GM19455 (cell line): Measurements from ENCODE around the gene ST6GALNAC3.

Source experiments
- ATAC-seq: cut with Tn5 transposase; IDR thresholded peaks from one replicate; pipeline ENCODE4 v1.9.1; 2021; ENCODE audit not compliant: unreplicated experiment

Gene ST6GALNAC3

DNA sequence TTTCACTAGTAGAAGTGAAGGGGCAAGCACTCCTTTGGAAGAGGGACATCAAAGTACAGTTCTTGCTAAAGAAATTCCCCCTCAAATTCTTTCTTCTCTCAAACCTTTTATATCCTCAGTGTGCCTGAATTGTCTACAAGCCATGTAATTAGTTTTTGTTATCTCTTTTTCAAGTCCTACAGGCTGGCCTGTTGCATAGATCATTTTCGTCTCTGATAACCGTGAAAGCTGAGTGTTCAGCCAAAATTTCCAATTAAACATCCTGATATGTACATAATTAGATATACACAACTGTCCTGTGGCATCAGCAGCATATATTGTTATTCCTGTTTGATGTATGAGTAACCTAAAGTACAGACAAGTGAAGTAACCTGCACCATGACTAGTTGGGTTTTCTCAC, 417.2 kb downstream of the ST6GALNAC3 start:
- no peak for ATAC-seq

DNA sequence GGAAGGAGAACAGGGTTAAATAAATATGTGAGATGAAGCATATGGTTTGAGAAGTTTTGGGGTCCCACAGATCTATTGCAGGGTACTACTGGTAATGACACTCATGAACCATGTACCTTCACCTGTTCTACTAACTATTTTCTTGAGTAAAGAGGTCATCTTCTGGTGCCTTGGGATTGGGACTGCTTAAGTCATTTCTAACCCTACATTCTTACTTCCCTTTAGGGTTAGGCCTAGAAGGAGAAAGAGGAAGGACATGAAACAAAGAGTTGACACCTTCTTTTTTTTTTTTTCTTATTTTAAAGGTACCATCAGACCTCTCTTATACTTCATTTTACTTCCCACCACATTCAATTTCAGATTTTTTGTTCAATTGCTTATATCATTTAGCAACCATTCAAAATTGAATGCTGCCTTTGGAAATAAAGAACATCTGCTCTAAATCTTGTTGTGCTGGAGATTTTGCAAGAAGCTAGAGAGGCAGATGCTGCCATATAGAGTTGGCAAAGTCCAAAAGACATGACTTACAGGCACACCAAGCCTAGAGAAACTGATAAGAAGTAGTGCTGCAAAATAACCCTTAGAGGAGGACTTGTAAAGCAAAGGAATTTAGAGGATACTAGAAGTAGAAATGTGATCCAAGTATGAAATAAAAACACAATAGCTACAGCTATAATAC, 418.3 kb downstream of the ST6GALNAC3 start:
- ATAC-seq, result no peak

DNA sequence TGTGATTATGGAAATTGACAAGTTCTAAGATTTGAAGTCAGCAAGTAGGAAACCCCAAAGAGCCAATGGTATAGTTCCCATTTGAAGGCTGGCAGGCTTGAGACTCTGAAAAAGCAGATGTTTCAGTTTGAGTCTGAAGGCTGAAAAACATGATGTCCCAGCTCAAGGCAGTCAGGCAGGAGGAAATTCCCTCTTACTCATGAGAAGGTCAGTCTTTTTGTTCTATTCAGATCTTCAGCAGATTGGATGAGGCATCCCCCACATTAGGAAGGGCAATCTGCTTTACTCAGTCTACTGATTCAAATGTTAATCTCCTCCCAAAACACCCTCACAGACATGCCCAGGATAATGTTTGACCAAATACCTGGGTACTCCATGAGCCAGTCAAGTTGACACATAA, 420.3 kb downstream of the ST6GALNAC3 start:
- ATAC-seq, result peak; percentile 69

DNA sequence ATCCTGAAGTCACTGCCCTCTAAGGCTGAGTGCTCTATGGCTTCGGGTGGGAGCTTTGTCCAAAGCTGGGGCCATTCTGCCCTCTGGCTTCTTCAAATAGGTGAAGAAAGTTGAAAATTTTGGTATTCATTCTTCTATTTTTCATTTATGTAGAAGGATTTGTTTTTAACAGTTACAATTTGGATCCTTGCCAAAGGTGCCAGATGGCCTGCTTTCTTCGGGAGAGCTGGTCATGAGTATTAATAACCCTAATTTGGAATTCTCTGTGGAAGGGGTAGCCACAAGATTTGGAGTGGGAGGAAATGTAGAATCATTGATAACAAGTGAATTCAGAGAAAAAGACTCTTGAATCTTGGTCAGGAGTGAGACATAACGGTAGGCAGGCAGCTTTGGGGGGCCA, 422.3 kb downstream of the ST6GALNAC3 start:
- ATAC-seq, result no peak

DNA sequence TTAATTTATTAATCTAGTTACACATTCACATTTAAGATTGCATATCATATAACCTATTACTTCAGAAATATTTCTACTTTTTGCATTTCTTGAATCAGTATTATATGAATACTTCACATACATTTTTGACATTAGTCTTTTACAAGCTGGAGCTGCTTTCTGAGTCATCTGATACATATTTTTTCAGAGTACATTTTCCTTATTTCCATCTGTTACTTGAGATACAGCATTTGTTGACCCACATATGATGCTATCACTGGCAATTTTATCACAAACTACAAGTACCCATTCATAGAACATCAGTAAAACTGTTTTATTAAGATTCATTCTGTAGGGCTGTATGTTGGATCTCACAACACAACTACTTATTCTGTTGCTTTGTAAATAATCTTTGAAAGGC, 425.6 kb downstream of the ST6GALNAC3 start:
- ATAC-seq, result no peak

DNA sequence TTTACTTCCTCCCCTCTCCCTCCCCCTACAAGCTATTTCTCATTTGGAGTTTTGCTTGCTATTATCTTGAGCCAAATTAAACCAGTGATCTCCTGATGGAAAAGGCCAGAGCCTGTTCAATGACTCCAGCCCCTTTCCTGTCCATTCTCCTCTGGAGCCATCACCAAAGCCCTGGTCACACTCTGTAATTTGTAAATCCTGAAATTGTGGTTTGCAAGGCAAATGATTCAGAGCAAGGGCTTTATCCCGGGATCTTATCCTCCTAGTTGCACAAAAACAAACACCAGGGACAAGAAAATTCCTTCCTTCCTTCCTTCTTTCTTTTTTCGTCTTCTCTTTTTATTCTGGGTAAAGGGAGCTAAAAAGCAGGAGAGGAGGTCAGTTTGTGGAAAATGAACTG, 426.6 kb downstream of the ST6GALNAC3 start:
- no peak for ATAC-seq

DNA sequence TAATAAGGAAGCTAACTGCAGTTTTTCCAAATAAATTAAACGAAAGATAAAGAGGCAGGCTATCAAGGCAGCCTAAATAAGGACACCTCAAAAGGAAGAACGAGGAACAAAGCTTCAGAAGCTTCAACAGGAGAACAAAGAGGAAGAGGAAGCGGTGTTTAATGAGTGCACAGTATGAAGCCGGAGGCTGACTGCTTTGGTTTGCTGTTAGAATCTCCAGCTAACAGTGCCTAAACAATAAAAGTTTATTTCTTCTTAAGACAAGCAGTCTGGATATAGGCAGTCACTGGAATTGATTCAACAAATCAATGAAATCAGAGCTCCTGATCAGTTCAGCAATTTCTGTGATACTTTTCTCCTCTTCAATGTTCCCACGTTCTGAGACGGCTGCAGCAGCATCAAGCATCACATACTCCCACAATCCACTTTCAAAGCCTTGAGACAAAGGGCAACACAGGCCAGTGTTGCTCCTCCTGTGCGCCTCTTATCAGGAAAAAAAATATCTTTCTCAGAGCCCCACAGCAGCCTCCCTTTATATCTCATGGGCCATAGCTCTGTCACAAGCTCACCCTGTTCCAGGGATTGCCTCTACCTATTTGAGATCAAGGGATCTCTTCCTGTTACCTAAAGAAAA, 427.2 kb downstream of the ST6GALNAC3 start:
- no peak for ATAC-seq

DNA sequence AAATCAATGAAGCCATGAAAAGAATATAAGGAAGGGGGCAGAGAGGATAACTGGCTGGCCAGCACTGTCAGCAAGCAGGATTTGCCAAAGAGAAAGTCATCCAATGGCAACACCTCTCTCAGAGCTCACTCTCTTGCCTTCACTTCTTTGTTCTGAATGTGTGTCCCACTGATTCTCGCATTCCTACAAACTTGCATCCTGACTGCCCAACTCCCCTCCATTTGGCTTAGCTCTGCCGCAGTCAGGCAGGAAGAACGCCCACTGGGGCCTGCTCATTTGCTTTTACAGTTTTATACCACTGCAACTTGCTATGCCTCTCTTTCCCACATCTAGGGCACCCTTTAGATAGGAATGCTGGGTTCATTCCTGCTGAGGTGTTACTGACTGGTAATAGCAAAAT, 428.6 kb downstream of the ST6GALNAC3 start:
- ATAC-seq, result no peak

DNA sequence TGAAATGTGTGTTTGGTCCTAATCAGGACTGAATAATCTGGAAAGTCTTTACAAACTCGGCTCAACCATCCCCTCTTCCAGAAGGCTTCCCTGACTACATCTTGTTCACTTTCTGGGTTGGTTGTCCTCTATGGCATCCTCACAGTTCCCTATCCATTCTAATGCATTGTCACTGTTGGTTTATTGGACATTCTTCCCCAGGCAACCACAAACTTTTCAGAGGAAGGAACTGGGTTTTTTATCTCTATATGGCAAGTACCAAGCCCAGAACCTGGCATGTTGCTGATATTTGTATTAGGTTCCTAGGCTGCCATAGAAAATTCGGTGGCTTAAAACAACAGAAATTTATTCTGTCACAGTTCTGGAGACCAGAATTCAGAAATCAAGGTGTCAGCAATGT, 429.2 kb downstream of the ST6GALNAC3 start:
- no peak for ATAC-seq

DNA sequence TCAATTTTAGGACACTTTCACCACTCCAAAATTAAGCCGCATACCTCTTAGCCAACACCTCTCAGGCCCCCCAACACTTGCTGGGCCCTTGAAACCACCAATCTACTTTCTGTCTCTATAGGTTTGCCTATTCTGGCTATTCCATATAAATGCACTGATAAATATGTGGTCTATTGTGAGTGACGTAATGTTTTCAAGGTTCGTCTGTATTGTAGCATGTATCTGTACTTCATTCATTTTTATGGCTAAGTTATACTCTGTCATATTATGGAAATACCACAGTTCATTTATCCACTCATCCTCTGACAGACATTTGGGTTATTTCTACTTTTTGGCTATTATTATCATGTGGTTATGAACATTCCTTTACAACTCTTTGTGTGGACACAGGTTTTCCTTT, 432.8 kb downstream of the ST6GALNAC3 start:
- ATAC-seq, result no peak

DNA sequence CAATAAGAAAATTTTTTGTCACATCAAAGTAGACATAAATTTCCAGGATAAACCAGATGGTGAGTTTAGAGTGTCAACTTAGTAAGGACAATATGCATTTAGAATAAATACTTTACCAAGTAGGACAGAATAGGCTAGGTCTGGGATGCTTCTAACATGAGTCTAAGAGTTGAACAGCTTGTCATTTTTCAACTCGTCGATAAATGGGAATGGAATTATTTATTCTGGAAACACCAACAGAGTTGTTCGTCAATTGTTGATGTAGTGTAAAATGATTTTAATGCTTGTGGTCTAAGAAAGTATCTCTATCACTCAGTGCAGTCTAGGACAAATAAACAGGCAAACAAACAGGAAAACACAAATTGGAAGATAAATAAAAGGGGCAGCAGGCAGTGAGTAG, 434.3 kb downstream of the ST6GALNAC3 start:
- ATAC-seq, result no peak

DNA sequence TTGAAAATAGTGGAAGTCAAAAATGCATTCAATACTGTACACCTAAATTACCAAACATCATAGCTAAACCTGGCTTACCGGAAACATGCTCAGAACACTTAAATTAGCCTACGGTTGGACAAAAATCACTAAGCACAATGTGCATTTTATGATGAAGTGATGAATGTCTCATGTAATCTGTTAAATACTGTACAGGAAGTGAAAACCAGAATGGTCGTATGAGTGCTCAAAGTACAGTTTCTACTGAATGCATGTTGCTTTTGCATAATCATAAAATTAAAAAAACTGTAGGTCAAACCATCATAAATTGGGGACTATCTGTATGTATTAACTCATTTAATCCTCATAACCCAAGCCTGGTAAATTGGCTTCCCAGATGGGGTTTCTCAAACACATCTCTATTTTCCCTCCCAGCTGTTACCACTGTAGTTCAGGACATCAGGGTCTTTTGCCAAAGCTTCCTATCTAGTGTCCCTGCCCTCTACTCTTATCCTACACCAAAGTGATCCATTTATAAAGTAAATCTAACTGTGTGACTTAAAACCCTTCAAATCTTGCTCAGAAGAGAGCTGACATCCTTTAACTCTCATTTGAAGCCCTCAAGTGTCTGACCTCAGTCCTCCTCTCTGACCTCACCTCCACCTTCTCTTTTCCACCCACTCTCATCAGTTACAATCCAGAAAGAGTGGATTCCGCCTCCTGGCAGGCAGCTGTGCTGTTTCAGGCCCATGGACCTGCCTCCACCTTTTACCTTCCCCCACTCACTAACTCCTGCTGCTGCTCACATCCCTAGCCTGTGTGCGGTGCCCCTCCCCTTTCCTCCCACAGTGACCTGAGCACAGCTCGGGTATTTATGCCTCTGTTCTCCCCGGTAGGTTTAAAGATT, 436.4 kb downstream of the ST6GALNAC3 start:
- no peak for ATAC-seq

DNA sequence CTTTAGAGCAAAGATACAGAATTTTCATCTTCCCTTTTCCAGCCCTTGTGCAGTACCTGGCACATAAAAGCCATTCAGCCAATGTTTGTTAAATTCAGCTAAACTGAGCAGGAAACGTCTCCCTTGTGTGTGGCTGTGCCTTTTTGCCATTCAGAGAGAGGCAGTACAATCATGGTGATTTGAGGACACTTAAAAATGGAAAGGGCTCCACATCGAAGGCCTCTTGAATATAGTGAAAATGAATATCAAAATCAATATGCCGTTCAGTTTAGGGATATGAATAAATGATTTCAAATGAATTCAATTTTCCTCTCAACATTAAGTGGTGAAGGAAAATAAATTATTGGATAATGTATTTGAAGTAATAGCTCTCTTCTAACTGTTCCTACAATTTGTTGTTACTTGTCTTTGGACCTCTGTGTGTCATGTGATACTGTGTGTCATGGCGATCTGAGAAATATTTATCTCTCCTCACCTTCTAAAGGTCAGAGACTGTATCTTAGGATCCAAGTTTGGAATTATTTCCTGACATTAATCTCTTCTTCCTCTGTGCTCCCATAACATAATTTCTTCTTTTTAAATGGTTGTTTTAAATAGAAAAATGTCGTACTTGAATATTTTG, 437.1 kb downstream of the ST6GALNAC3 start:
- no peak for ATAC-seq

DNA sequence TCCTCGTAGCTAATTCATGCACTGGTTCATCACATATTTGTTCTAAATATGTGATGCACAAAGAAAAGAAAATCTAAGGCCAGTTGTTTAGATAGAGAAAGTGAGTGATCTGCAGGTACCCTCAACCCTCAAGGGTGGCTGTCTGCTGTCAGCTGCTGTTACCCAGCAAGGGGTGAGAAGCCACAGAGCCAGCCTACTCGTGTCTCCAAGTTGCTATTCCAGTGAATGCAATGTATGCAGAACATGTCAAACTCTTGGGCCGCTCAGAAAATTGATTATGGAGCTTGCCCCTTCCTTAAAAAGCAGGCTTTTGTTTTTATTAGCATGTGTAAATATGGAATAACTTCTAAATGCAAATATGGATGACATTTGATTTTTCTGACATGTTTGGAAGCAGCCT, 456.4 kb downstream of the ST6GALNAC3 start:
- no peak for ATAC-seq

DNA sequence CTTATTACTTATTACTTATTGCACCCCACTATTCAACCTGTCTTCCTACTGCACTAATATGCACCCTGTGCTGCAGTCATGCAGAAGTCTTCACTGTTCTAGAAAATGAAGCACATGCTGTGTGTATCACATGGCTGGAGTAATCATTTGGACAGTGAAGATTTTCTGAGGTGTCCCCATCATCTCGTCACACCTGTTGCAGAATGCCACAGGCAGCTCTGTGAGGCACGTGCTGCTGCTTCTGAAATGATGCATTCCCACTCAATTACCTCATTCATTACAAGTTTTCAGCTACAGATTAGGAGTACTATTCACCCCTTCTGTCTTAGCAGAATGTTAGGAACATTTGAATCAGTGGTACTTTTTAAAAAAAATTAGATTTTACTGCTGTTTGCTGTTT, 467.1 kb downstream of the ST6GALNAC3 start:
- no peak for ATAC-seq

DNA sequence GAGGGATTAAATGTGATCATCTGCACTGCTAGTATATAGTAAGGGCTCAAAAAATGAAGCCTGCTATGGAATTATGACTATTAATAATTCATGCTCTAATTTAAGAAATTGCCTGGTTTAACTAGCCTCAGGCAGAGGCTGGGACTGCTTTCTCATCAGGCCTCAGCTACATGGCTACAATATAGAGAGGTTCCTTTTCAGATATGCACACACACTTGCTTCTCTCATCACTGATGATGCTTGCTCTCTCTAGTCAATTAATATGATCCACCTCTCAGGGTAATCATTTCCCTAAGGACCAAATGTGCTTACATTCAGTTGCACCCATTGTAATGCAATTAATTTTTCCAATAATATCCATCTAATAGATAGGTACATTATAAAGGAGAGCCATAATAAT, 467.8 kb downstream of the ST6GALNAC3 start:
- ATAC-seq, result no peak

DNA sequence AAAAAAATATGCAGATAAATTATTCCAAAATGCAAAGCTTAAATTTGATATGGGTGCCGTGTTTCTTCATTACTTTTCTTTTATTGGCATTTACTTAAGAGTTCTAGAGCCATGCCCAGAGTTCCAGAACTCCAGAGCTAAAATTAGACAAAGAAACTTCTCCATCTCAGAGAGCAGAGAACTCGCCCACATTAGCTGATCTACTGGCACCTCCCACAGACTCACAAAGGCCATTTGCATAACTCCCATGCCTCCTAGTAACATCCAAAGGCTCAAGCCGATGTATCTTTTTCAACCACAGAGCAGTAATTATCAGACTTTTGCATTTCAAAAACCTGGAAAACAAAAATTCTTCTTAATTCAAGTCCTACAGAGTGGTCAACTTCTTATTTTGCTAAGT, 468.9 kb downstream of the ST6GALNAC3 start:
- no peak for ATAC-seq

DNA sequence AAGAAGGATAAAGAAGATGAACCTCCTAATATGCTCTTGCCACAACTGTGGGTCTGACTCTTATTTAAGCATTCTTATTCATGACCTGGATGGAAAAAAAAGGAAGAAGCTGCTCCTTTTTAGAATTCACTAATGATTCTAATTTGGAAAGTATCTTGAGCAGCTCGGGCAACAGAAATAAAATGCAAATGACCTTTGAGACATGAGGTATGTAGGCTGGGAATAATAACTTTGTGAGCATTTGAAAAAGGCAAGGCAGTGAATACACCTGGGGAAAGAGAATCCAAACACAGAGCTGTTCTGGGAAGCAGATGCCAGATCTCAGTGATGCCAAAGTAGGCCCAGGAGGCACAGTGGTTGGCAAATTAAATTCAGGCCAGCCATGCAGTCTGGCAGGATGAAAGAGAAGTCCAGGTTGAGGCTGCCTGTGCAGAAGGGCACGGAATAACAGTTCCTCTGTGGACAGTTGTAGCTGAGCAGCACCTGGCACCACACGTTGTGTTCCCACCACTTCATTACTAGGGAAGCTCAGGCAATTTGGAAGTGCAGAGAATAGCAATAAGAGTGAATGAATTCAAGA, 471.9 kb downstream of the ST6GALNAC3 start:
- no peak for ATAC-seq

DNA sequence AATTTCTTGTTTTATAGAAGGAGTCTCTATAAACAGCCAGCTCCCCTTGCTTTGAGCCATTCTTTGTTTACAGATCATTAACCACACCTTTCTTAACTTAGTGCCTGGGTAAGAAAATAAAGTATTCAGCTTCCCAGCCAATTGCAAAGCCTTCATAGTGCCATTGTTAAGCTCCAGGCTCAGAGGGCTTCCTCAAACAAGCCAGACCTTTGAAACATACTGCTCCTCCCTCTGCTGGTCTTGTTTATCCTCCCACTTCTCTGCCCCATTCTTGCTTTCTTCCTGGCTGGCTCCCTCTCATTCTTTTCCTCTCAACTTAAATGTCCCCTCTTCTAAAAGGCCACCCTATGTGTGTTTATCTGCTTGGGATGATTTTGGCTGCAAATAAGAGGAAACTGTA, 473.4 kb downstream of the ST6GALNAC3 start:
- ATAC-seq, result no peak

DNA sequence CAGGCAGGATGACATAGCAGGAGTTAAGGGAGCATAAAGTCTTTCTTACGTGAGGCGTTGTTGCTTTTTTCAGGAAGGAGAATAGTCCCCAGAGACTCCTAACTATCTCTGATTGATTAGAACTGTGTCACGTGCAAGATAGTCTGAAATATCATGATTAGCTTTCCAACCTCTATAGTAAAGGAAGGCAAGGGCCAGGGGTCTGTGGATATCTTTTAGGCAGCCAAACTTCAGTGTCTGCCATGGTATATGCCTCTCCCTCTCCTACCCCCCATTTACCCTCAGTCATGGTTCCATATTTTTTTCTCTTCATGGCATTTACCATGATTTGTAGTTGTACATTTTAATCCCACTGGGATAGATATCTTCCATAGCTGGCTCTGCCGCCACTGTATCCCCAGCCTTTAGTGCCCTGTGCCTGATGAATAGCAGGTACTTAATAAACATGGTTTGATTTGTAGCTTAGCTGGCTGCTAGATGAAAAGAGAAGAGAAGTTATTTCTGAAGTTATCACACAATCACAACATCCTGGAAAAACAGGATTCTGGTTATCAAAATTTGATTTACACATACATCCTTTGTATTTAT, 474.1 kb downstream of the ST6GALNAC3 start:
- no peak for ATAC-seq

DNA sequence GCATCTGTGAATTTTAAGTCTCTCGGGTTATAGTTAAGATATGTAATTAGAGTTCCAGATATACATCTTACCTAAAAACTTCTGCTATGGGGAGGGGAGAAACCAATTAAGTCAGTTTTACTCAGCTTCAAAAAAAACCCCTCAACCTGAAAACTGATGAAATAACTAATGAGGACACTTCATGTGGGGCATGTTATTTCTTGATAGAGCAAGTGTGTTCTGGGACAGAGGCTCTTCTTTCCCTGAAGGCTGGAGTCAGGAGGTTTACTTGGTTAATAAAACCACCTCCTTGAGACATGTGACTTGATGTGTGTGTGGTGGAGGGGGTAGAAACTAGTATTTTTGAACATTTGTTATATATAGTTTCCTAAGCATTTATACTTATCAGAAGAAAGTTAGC, 479.7 kb downstream of the ST6GALNAC3 start:
- no peak for ATAC-seq
